Activated CD4-positive, alpha-beta T cell treated with anti-CD3 and anti-CD28 coated beads for 24 hours (primary cell): ENCODE results near the gene NTM.

Experiments used
- DNase-seq, 2 donors: peaks; one replicate each; pipeline ENCODE4 v3.0.0-alpha.2; 2020; ENCODE audit warnings: low read depth in 2 of 2

The NTM gene

GRCh38 chr11:131601586-131601985 lies 231.2 kb downstream of the NTM start:
- DNase-seq = no peak

GRCh38 chr11:131602431-131602830 lies 232.0 kb downstream of the NTM start:
- no peak for DNase-seq

GRCh38 chr11:131606811-131607335 lies 236.5 kb downstream of the NTM start:
- DNase-seq = no peak

GRCh38 chr11:131609337-131609736 lies 238.9 kb downstream of the NTM start:
- no peak for DNase-seq

- DNase-seq = no peak
Observed at GRCh38 chr11:131609921-131610320, 239.5 kb downstream of the NTM start.

GRCh38 chr11:131611322-131611721 lies 240.9 kb downstream of the NTM start:
- DNase-seq = no peak

- DNase-seq = no peak
Observed at GRCh38 chr11:131612533-131612932, 242.1 kb downstream of the NTM start.

GRCh38 chr11:131614631-131615030 lies 244.2 kb downstream of the NTM start:
- DNase-seq = no peak

GRCh38 chr11:131615611-131616010 lies 245.2 kb downstream of the NTM start:
- DNase-seq = no peak

GRCh38 chr11:131616481-131617140 lies 246.2 kb downstream of the NTM start:
- DNase-seq = no peak

- no peak for DNase-seq
Observed at GRCh38 chr11:131618201-131618600, 247.8 kb downstream of the NTM start.

GRCh38 chr11:131622193-131622592 lies 251.8 kb downstream of the NTM start:
- no peak for DNase-seq

- no peak for DNase-seq
Observed at GRCh38 chr11:131624531-131624930, 254.1 kb downstream of the NTM start.

- no peak for DNase-seq
Observed at GRCh38 chr11:131626788-131627187, 256.4 kb downstream of the NTM start.

GRCh38 chr11:131628739-131629138 lies 258.3 kb downstream of the NTM start:
- DNase-seq = no peak

GRCh38 chr11:131629925-131630540 lies 259.6 kb downstream of the NTM start:
- no peak for DNase-seq

- DNase-seq = no peak
Observed at GRCh38 chr11:131632971-131633370, 262.6 kb downstream of the NTM start.

GRCh38 chr11:131633921-131634715 lies 263.7 kb downstream of the NTM start:
- DNase-seq = no peak

- DNase-seq = no peak
Observed at GRCh38 chr11:131637469-131638175, 267.2 kb downstream of the NTM start.

GRCh38 chr11:131638889-131639288 lies 268.5 kb downstream of the NTM start:
- DNase-seq = no peak

GRCh38 chr11:131640320-131640719 lies 269.9 kb downstream of the NTM start:
- DNase-seq = no peak
